HL-60 (cell line): Measurements from ENCODE around the gene HEXD.

ENCODE experiments used
- DNase-seq, 2 experiments: peaks; one replicate each; pipeline ENCODE4 v3.0.0-alpha.2; 2010 to 2020; ENCODE audit warnings: low read depth in 1 of 2, low spot score in 1 of 2
- H3K27ac ChIP-seq: fragments of 250-450 bp; sonication (Bioruptor Pico); replicated peaks from 2 replicates; pipeline ENCODE4 v1.5.1; 2020; ENCODE audit warnings: mild to moderate bottlenecking, moderate library complexity
- H3K27me3 ChIP-seq: fragments of 250-450 bp; sonication (Bioruptor Pico); 2 replicates; pipeline ENCODE4 v1.5.1; 2021; ENCODE audit warnings: mild to moderate bottlenecking, moderate library complexity; ENCODE audit not compliant: insufficient read depth, poor library complexity, severe bottlenecking
- H3K4me3 ChIP-seq: replicated peaks from 2 replicates; pipeline ENCODE4 v1.5.1; 2011; ENCODE audit warnings: mild to moderate bottlenecking, control low read depth, low read length; ENCODE audit not compliant: insufficient read depth
- CTCF ChIP-seq: IDR thresholded peaks from one replicate; pipeline ENCODE4 v1.5.1; 2011; ENCODE audit warnings: low read length, control low read depth, inconsistent platforms; ENCODE audit not compliant: insufficient read depth
- GABPA ChIP-seq: IDR thresholded peaks from 2 replicates; pipeline ENCODE4 v1.6.1; 2012; ENCODE audit warnings: low read depth
- POLR2AphosphoS5 ChIP-seq: IDR thresholded peaks from 2 replicates; pipeline ENCODE4 v1.6.1; 2012; ENCODE audit warnings: low read depth
- REST ChIP-seq: IDR thresholded peaks from 2 replicates; pipeline ENCODE4 v1.6.1; 2012; ENCODE audit warnings: low read depth; ENCODE audit not compliant: insufficient replicate concordance
- SPI1 ChIP-seq: IDR thresholded peaks from 2 replicates; pipeline ENCODE4 v1.6.1; 2012; ENCODE audit warnings: low read depth, mild to moderate bottlenecking, borderline replicate concordance

HEXD gene

GRCh38 chr17:82414548-82415281, 3.4 kb upstream of the HEXD start:
- no peak overlapping the region for H3K4me3 ChIP-seq
- DNase-seq, result peak; percentile 46 to 73
- H3K27ac ChIP-seq, result no peak overlapping the region
- no peaks in the 10 kb centered on the region for H3K27me3 ChIP-seq
- no peak for TF ChIP-seq SPI1
- peak; percentile 16 for TF ChIP-seq CTCF
- peak; percentile 99 for TF ChIP-seq REST

- no peak overlapping the region for H3K4me3 ChIP-seq
- DNase-seq, result no peak
- TF ChIP-seq SPI1 (no peak), POLR2AphosphoS5 (no peak), REST (no peak), CTCF (no peak), GABPA (no peak)
Observed at GRCh38 chr17:82415336-82415735, 2.8 kb upstream of the HEXD start.

GRCh38 chr17:82415786-82416185, 2.4 kb upstream of the HEXD start:
- no peak overlapping the region for H3K4me3 ChIP-seq
- no peaks in the 10 kb centered on the region for H3K27me3 ChIP-seq
- no peak for DNase-seq
- no peak overlapping the region for H3K27ac ChIP-seq
- TF ChIP-seq CTCF (no peak), GABPA (no peak), REST (no peak), SPI1 (no peak), POLR2AphosphoS5 (no peak)

More at GRCh38 chr17:82415336-82415735, 2.8 kb upstream of the HEXD start:
- H3K27me3 ChIP-seq, result no peaks in the 10 kb centered on the region
- H3K27ac ChIP-seq, result no peak overlapping the region
